HepG2 (cell line): Measurements from ENCODE around the gene COL4A2. TPM values are rescaled to one million over a fixed set of nuclear protein-coding genes. Genes with fewer than 3 reads are reported as not detected.

Experiments used
- ATAC-seq: fragments of 200-7000 bp; cut with Tn5 transposase; 3 replicates; pipeline ENCODE4 v1.9.1; 2020; ENCODE audit warnings: mild to moderate bottlenecking, moderate library complexity
- BruUV-seq: library from RNA; stranded (reverse); fragments of 400-500 nt; replicated peaks from 2 replicates; lab custom pipeline; 2021; lab: Mats Ljungman, UMichigan
- CTCF ChIA-PET: fragments of 300-600 bp; formaldehyde crosslinking; extraction: SDS; loops from one replicate; lab custom pipeline; 2021; ENCODE audit warnings: low total read pairs, inconsistent platforms, low intra/inter-chr PET ratio; lab: Yijun Ruan, JAX
- POLR2A ChIA-PET: fragments of 350-600 bp; sonication (Branson Sonifier 250); formaldehyde crosslinking; loops from one replicate; lab custom pipeline; 2020; ENCODE audit warnings: antibody characterized with exemption, inconsistent platforms; lab: Yijun Ruan, JAX
- DNase-seq: peaks from one replicate; pipeline ENCODE4 v3.0.0-alpha.2; 2015; ENCODE audit warnings: low spot score
- FAIRE-seq: peaks from 3 replicates; lab custom pipeline; 2011; peaks lifted over from hg19 to GRCh38; lab: Jason Lieb, UNC
- H2AFZ ChIP-seq: one replicate; pipeline ENCODE4 v1.6.1; 2011; ENCODE audit warnings: low read length, inconsistent platforms
- H3K27ac ChIP-seq: fragments of 300-600 bp; 3 replicates; pipeline ENCODE4 v1.8.0; 2011; ENCODE audit warnings: mixed run types, mild to moderate bottlenecking, mixed read lengths, low read length, inconsistent platforms; ENCODE audit not compliant: insufficient read depth; ENCODE audit errors: extremely low read length
- H3K27me3 ChIP-seq, 2 experiments: fragments of 200-600 bp in 1 of 2; 2 replicates in 1 of 2; 3 replicates in 1 of 2; pipeline versions ENCODE4 v1.6.0 to v1.8.0; 2011; ENCODE audit warnings: low read length in 2 of 2, mild to moderate bottlenecking in 2 of 2, moderate library complexity in 2 of 2, inconsistent platforms in 1 of 2; ENCODE audit not compliant: insufficient read depth in 2 of 2, control insufficient read depth in 1 of 2
- H3K36me3 ChIP-seq, 2 experiments: fragments of 200-600 bp in 1 of 2; replicated peaks in 1 of 2; 2 replicates in 1 of 2; 3 replicates in 1 of 2; pipeline versions ENCODE4 v1.5.1 to v1.8.0; 2011; ENCODE audit warnings: low read length in 2 of 2, inconsistent platforms in 1 of 2; ENCODE audit not compliant: insufficient read depth in 2 of 2, control insufficient read depth in 1 of 2
- H3K4me1 ChIP-seq: 2 replicates; pipeline ENCODE4 v1.5.1; 2012; ENCODE audit warnings: low read length, inconsistent platforms; ENCODE audit not compliant: insufficient read depth
- H3K4me2 ChIP-seq: 2 replicates; pipeline ENCODE4 v1.6.0; 2011; ENCODE audit warnings: low read depth, low read length, inconsistent platforms
- H3K4me3 ChIP-seq, 3 experiments: fragments of 200-600 bp in 1 of 3; sonication (generic), shearing (Covaris generic) in 1 of 3; replicated peaks in 1 of 3; 2 replicates each; pipeline ENCODE4 v1.5.1; 2011 to 2016; ENCODE audit warnings: low read length in 3 of 3, inconsistent platforms in 2 of 3, low read depth in 2 of 3, mild to moderate bottlenecking in 2 of 3, control low read depth in 1 of 3, mixed read lengths in 1 of 3; ENCODE audit not compliant: insufficient read depth in 1 of 3
- H3K79me2 ChIP-seq: one replicate; pipeline ENCODE4 v1.6.1; 2011; ENCODE audit warnings: low read length, inconsistent platforms; ENCODE audit not compliant: insufficient read depth
- H3K9ac ChIP-seq: 2 replicates; pipeline ENCODE4 v1.6.0; 2011; ENCODE audit warnings: mild to moderate bottlenecking, low read depth, low read length, inconsistent platforms; ENCODE audit not compliant: insufficient read depth
- H3K9me3 ChIP-seq: 2 replicates; pipeline ENCODE4 v1.5.1; 2012; ENCODE audit warnings: mild to moderate bottlenecking, low read length
- H4K20me1 ChIP-seq: 2 replicates; pipeline ENCODE4 v1.6.0; 2011; ENCODE audit warnings: inconsistent platforms, mild to moderate bottlenecking, low read length, moderate library complexity; ENCODE audit not compliant: insufficient read depth
- CC2D1A ChIP-seq: sonication (generic); formaldehyde crosslinking; IDR thresholded peaks from 2 replicates; pipeline ENCODE4 v1.8.1; 2023; ENCODE audit warnings: mild to moderate bottlenecking, missing genetic modification reagents
- XBP1 ChIP-seq: sonication (generic); formaldehyde crosslinking; IDR thresholded peaks from 2 replicates; pipeline ENCODE4 v1.5.0; 2020; ENCODE audit warnings: missing genetic modification reagents
- ZNF784 ChIP-seq: sonication (generic); formaldehyde crosslinking; IDR thresholded peaks from 2 replicates; pipeline ENCODE4 v1.5.1; 2020; ENCODE audit warnings: missing genetic modification reagents, mild to moderate bottlenecking, borderline replicate concordance
- ZZZ3 ChIP-seq: sonication (generic); formaldehyde crosslinking; IDR thresholded peaks from 2 replicates; pipeline ENCODE4 v1.4.0; 2020; ENCODE audit warnings: missing genetic modification reagents, mild to moderate bottlenecking, borderline replicate concordance
- WGBS: methylation state at CpG from one replicate; pipeline ENCODE4 v1.1.6; 2017; ENCODE audit warnings: low lambda C conversion rate; 5-methylcytosine and 5-hydroxymethylcytosine counted together
- in situ Hi-C: cut with HindIII; loops from 2 replicates; pipeline ENCODE4 v1.10.0; 2017; ENCODE audit warnings: low pct_unique_long_range_greater_than_20kb; ENCODE audit not compliant: extremely low pct_ligation_motif_present
- intact Hi-C: fragments of 100-400 bp; cut with micrococcal nuclease; formaldehyde crosslinking; loops from one replicate; pipeline ENCODE4 v1.10.0; 2022; ENCODE audit not compliant: unreplicated experiment
- polyA plus RNA-seq, 8 experiments: library from polyadenylated mRNA; depleted of rRNA in 3 of 8; stranded (reverse) in 7 of 8; unstranded in 1 of 8; fragments of >200 nt; fragmentation: Illumina TruSeq in 4 of 8; extraction: Trizol in 4 of 8; gene quantifications; 2 replicates each; pipeline versions ENCODE4 v1.2.1 to v1.2.3, GENCODE V29; 2011 to 2016; ENCODE audit warnings: low read depth in 4 of 8, missing spikeins in 1 of 8, mixed read lengths in 1 of 8; ENCODE audit not compliant: insufficient read depth in 1 of 8
- total RNA-seq, 5 experiments: library from RNA; depleted of rRNA; stranded (reverse); fragments of >200 nt; fragmentation: Illumina TruSeq; extraction: Trizol; gene quantifications; 2 replicates each; pipeline ENCODE4 v1.2.3, GENCODE V29; 2016; ENCODE audit warnings: low read depth in 1 of 5
- TF ChIP-seq, protein P1 (sequence below): sonication (generic); formaldehyde crosslinking; IDR thresholded peaks from 2 replicates; pipeline ENCODE4 v1.5.0; 2020; ENCODE audit warnings: missing genetic modification reagents
- TF ChIP-seq, protein P2 (sequence below): sonication (generic); formaldehyde crosslinking; conservative IDR thresholded peaks from 2 replicates; pipeline ENCODE4 v1.4.0; 2020; ENCODE audit warnings: missing genetic modification reagents
- TF ChIP-seq, protein P3 (sequence below): sonication (generic); formaldehyde crosslinking; IDR thresholded peaks from 2 replicates; pipeline ENCODE4 v1.8.1; 2023; ENCODE audit warnings: missing genetic modification reagents, inconsistent platforms, borderline replicate concordance

Gene COL4A2
- total and polyA plus RNA-seq, 2 of the 13 experiments (the other 11 are each of a cell fraction or from before 2014, with no cell fraction given): 0.22 to 1.9 TPM

DNA sequence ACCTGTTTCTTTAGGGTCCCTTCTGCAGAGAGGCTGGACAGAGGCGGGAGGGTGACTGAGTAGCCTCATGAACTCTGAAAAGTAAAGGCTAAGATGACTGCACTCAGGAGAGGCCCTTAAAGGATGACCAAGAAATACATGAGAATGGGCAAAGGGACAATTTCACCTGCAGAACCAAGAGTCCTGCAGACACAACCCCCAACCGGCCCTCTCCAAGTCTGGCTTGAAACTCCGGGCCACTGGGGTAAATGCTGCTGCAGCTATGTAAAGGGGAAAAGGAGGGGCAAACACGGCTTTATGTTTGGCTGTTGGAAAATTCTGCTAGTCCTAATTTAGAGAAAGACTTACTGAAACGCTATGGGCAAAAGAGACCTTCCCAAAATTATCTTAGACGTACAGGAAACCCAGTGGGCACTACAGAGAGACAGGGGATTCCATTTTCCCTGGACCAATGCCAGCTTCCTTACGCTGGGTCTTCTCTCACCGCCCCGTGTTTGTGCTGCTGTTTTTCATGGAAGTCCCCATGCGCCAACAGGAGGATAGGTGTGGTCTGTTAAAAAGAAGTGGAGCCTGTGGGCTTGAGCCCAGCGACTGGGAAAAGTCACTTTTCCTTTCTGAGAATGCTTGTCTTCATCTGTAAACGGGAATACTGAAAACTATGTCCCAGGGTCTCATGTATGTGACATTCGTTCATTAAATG, 10.6 kb downstream of the COL4A2 start:
- ChIA-PET POLR2A (no interaction called here), CTCF (no interaction called here)
- Histone ChIP-seq H3K4me2 (no peak overlapping the region), H4K20me1 (no peaks in the 10 kb centered on the region), H3K79me2 (no peaks in the 10 kb centered on the region), H3K27me3 (peaks cover 4 to 72% of the 10 kb centered on the region in 2 experiments; a peak in 4 of 5 replicates), H3K9ac (no peak overlapping the region), H3K27ac (no peak overlapping the region), H3K4me3 (no peak overlapping the region), H3K9me3 (no peaks in the 10 kb centered on the region), H3K4me1 (no peaks in the 10 kb centered on the region), H3K36me3 (no peaks in the 10 kb centered on the region), H2AFZ (no peak overlapping the region)
- ATAC-seq: no peak
- intact Hi-C loops (no loop called here), in situ Hi-C loops (no loop called here)
- no TSS peak for BruUV-seq
- DNase-seq: no peak
- no peak for FAIRE-seq
- TF ChIP-seq, protein P1, sequence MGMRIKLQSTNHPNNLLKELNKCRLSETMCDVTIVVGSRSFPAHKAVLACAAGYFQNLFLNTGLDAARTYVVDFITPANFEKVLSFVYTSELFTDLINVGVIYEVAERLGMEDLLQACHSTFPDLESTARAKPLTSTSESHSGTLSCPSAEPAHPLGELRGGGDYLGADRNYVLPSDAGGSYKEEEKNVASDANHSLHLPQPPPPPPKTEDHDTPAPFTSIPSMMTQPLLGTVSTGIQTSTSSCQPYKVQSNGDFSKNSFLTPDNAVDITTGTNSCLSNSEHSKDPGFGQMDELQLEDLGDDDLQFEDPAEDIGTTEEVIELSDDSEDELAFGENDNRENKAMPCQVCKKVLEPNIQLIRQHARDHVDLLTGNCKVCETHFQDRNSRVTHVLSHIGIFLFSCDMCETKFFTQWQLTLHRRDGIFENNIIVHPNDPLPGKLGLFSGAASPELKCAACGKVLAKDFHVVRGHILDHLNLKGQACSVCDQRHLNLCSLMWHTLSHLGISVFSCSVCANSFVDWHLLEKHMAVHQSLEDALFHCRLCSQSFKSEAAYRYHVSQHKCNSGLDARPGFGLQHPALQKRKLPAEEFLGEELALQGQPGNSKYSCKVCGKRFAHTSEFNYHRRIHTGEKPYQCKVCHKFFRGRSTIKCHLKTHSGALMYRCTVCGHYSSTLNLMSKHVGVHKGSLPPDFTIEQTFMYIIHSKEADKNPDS (CRISPR knock-in tag): no peak
- WGBS: 12% methylated on average over 12 of the region's 13 CpGs

DNA sequence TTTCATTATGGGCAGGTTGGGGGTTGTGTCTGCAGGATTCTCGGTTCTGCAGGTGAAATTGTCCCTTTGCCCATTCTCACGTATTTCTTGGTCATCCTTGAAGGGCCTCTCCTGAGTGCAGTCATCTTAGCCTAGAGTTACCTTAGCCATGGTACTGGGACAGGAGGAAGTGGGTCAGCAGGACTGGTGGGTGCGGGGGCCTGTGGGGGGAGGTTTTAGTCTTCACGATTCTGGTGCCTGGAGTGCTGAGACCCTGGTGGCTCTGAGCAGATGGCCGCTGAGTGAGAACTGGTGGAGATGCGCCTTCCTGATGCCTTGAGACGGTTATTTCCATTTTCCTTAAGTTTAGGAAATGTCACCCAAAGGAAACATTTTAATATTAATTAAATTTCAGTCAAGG, 11.8 kb downstream of the COL4A2 start:
- no peak overlapping the region for H3K27ac ChIP-seq

More for the DNA sequence above, 11.8 kb downstream of the COL4A2 start:
- intact Hi-C loops (no loop called here), in situ Hi-C loops (no loop called here)
- Histone ChIP-seq H3K4me3 (no peak overlapping the region), H3K9me3 (no peaks in the 10 kb centered on the region), H4K20me1 (no peaks in the 10 kb centered on the region), H2AFZ (no peak overlapping the region), H3K4me2 (no peak overlapping the region), H3K36me3 (no peaks in the 10 kb centered on the region), H3K4me1 (no peaks in the 10 kb centered on the region), H3K27me3 (peaks cover 4 to 72% of the 10 kb centered on the region in 2 experiments; a peak in 4 of 5 replicates), H3K79me2 (no peaks in the 10 kb centered on the region), H3K9ac (no peak overlapping the region)
- FAIRE-seq (no peak), ATAC-seq (no peak), DNase-seq (no peak)
- ChIA-PET POLR2A (no interaction called here), CTCF (no interaction called here)
- BruUV-seq: no TSS peak
- TF ChIP-seq ZNF784 (CRISPR knock-in tag): no peak
- TF ChIP-seq, protein P2, sequence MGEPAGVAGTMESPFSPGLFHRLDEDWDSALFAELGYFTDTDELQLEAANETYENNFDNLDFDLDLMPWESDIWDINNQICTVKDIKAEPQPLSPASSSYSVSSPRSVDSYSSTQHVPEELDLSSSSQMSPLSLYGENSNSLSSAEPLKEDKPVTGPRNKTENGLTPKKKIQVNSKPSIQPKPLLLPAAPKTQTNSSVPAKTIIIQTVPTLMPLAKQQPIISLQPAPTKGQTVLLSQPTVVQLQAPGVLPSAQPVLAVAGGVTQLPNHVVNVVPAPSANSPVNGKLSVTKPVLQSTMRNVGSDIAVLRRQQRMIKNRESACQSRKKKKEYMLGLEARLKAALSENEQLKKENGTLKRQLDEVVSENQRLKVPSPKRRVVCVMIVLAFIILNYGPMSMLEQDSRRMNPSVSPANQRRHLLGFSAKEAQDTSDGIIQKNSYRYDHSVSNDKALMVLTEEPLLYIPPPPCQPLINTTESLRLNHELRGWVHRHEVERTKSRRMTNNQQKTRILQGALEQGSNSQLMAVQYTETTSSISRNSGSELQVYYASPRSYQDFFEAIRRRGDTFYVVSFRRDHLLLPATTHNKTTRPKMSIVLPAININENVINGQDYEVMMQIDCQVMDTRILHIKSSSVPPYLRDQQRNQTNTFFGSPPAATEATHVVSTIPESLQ (CRISPR knock-in tag): no peak
- TF ChIP-seq CC2D1A: no peak
- TF ChIP-seq XBP1: no peak
- TF ChIP-seq ZZZ3 (CRISPR knock-in tag): no peak
- TF ChIP-seq, protein P3, sequence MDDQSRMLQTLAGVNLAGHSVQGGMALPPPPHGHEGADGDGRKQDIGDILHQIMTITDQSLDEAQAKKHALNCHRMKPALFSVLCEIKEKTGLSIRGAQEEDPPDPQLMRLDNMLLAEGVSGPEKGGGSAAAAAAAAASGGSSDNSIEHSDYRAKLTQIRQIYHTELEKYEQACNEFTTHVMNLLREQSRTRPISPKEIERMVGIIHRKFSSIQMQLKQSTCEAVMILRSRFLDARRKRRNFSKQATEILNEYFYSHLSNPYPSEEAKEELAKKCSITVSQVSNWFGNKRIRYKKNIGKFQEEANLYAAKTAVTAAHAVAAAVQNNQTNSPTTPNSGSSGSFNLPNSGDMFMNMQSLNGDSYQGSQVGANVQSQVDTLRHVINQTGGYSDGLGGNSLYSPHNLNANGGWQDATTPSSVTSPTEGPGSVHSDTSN (CRISPR knock-in tag): no peak
- WGBS: under 1% methylated on average over 7 of the region's 7 CpGs
